Nephron progenitor cell (in vitro differentiated cells): Measurements from ENCODE around the gene ASIC3.

ENCODE experiments used
- DNase-seq: peaks from one replicate; pipeline ENCODE4 v3.0.0; 2021
- H3K27ac Mint-ChIP-seq: 2 replicates; pipeline ENCODE4 v1.8.0; 2021; ENCODE audit warnings: mild to moderate bottlenecking, moderate library complexity, mixed read lengths
- H3K27me3 Mint-ChIP-seq: 2 replicates; pipeline ENCODE4 v1.8.0; 2021; ENCODE audit warnings: mild to moderate bottlenecking, low read depth, mixed read lengths; ENCODE audit not compliant: poor library complexity
- H3K36me3 Mint-ChIP-seq: 2 replicates; pipeline ENCODE4 v1.8.0; 2021; ENCODE audit warnings: low read depth, mixed read lengths
- H3K4me1 Mint-ChIP-seq: 2 replicates; pipeline ENCODE4 v1.8.0; 2021; ENCODE audit warnings: mixed read lengths
- H3K4me3 Mint-ChIP-seq: 2 replicates; pipeline ENCODE4 v1.8.0; 2021; ENCODE audit warnings: mild to moderate bottlenecking, moderate library complexity, mixed read lengths
- H3K9me3 Mint-ChIP-seq: 2 replicates; pipeline ENCODE4 v1.8.0; 2021; ENCODE audit warnings: mild to moderate bottlenecking, moderate library complexity, mixed read lengths
- CTCF ChIP-seq: fragments of 200-600 bp; sonication (generic); IDR thresholded peaks from 2 replicates; pipeline ENCODE4 v1.5.0; 2021; ENCODE audit warnings: antibody characterized with exemption

Gene ASIC3

GRCh38 chr7:151018421-151019129 lies 29.8 kb upstream of the ASIC3 start:
- Mint-ChIP-seq H3K4me1 (peaks cover 61% of the 10 kb centered on the region), H3K27ac (no peak overlapping the region), H3K4me3 (peak overlapping the region; percentile 72), H3K36me3 (peaks cover 11% of the 10 kb centered on the region), H3K27me3 (peaks cover 42% of the 10 kb centered on the region), H3K9me3 (no peaks in the 10 kb centered on the region)
- DNase-seq, result peak; percentile 64
- TF ChIP-seq CTCF, result peak; percentile 4

- TF ChIP-seq CTCF, result no peak
- Mint-ChIP-seq H3K9me3 (no peaks in the 10 kb centered on the region), H3K36me3 (peaks cover 10% of the 10 kb centered on the region), H3K4me3 (peak overlapping the region; percentile 52), H3K27ac (no peak overlapping the region), H3K4me1 (peaks cover 59% of the 10 kb centered on the region), H3K27me3 (peaks cover 42% of the 10 kb centered on the region)
- no peak for DNase-seq
These were observed 29.2 kb upstream of the ASIC3 start for GRCh38 chr7:151019130-151019447.

- H3K27me3 Mint-ChIP-seq, result peaks cover 38% of the 10 kb centered on the region
These were observed 28.1 kb upstream of the ASIC3 start for GRCh38 chr7:151020231-151020630.

GRCh38 chr7:151023232-151023631 lies 25.1 kb upstream of the ASIC3 start:
- DNase-seq, result no peak
- no peak overlapping the region for H3K4me3 Mint-ChIP-seq
- H3K27ac Mint-ChIP-seq, result no peak overlapping the region
- no peak for TF ChIP-seq CTCF
- H3K27me3 Mint-ChIP-seq, result peaks cover 42% of the 10 kb centered on the region
- H3K36me3 Mint-ChIP-seq, result no peaks in the 10 kb centered on the region
- H3K9me3 Mint-ChIP-seq, result no peaks in the 10 kb centered on the region
- peaks cover 62% of the 10 kb centered on the region for H3K4me1 Mint-ChIP-seq

More at GRCh38 chr7:151020231-151020630, 28.1 kb upstream of the ASIC3 start:
- Mint-ChIP-seq H3K27ac (no peak overlapping the region), H3K9me3 (no peaks in the 10 kb centered on the region), H3K36me3 (peaks cover 4% of the 10 kb centered on the region), H3K4me3 (peak overlapping the region; percentile 65), H3K4me1 (peaks cover 58% of the 10 kb centered on the region)
- no peak for DNase-seq
- TF ChIP-seq CTCF, result no peak

GRCh38 chr7:151024435-151025056 lies 23.8 kb upstream of the ASIC3 start, which contains the start of gene ATG9B:
Gene ATG9B, minus strand, starts transcription at chr7:151024494. Its CDS starts 71 bp downstream, at chr7:151024423.
- H3K36me3 Mint-ChIP-seq, result no peaks in the 10 kb centered on the region
- H3K27ac Mint-ChIP-seq, result no peak within 1 kb of the TSS
- H3K9me3 Mint-ChIP-seq, result no peaks in the 10 kb centered on the region
- peaks cover 63% of the 10 kb centered on the region for H3K4me1 Mint-ChIP-seq
- no peak for DNase-seq
- no peak within 1 kb of the TSS for H3K4me3 Mint-ChIP-seq
- peaks cover 32% of the 10 kb centered on the region for H3K27me3 Mint-ChIP-seq
- TF ChIP-seq CTCF, result no peak
